Activated naive CD8-positive, alpha-beta T cell (primary cell): ENCODE data around the gene OCLN.
"Not testable (repeated sequence)": the region's sequence is repeated elsewhere in the genome, so short reads cannot be mapped to it uniquely, and the experiment has no call there.

ENCODE experiments used
- H3K27ac Mint-ChIP-seq: one replicate; pipeline ENCODE4 v1.8.0; 2021; ENCODE audit warnings: mixed read lengths
- H3K27me3 Mint-ChIP-seq: one replicate; pipeline ENCODE4 v1.8.0; 2021; ENCODE audit warnings: mixed read lengths
- H3K36me3 Mint-ChIP-seq: one replicate; pipeline ENCODE4 v1.8.0; 2021; ENCODE audit warnings: mixed read lengths
- H3K4me1 Mint-ChIP-seq: one replicate; pipeline ENCODE4 v1.8.0; 2021; ENCODE audit warnings: low read depth, mixed read lengths
- H3K4me3 Mint-ChIP-seq: one replicate; pipeline ENCODE4 v1.8.0; 2021; ENCODE audit warnings: mild to moderate bottlenecking, mixed read lengths
- H3K9me3 Mint-ChIP-seq: one replicate; pipeline ENCODE4 v1.8.0; 2021; ENCODE audit warnings: low read depth, mixed read lengths

OCLN gene

DNA sequence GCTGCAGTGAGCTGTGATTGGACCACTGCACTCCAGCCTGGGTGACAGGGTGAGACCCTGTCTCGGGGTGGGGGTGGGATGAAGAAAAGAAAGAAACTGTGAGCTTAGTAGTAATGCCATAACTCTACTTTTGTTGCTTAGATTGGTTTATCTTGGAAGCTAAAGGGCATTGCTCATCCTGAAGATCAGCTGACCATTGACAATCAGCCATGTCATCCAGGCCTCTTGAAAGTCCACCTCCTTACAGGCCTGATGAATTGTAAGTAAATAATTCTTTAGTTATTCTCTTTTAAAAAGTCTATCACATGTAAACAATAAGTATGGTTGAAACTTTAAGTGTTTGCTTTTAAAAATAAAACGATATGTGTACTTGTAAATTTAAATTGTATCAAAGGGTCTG, 11.4 kb downstream of the OCLN start:
- H3K27me3 Mint-ChIP-seq = peaks cover 5% of the 10 kb centered on the region
- no peak overlapping the region for H3K27ac Mint-ChIP-seq
- no peak overlapping the region for H3K4me3 Mint-ChIP-seq
- H3K9me3 Mint-ChIP-seq = no peaks in the 10 kb centered on the region
- H3K36me3 Mint-ChIP-seq = no peaks in the 10 kb centered on the region
- no peaks in the 10 kb centered on the region for H3K4me1 Mint-ChIP-seq

DNA sequence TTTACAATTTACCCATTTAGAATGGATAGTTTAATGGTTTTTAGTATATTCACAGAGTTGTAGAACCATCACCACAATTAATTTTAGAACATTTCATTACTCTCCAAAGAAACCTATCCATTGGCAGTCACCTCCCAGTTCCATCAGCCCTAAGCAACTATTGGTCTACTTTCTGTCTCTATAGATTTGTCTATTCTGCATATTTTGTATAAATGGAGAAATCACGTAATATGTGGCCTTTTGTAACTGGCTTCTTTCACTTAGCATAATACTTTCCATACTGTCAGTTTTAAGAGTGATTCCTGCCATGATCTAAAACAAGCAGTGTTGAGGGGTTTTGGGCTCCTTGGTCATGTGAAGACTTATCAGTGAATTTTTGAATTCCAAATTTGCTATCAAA, 12.7 kb downstream of the OCLN start:
- Mint-ChIP-seq H3K4me1 (no peaks in the 10 kb centered on the region), H3K27me3 (peaks cover 3% of the 10 kb centered on the region), H3K9me3 (no peaks in the 10 kb centered on the region), H3K36me3 (no peaks in the 10 kb centered on the region), H3K27ac (no peak overlapping the region), H3K4me3 (no peak overlapping the region)

DNA sequence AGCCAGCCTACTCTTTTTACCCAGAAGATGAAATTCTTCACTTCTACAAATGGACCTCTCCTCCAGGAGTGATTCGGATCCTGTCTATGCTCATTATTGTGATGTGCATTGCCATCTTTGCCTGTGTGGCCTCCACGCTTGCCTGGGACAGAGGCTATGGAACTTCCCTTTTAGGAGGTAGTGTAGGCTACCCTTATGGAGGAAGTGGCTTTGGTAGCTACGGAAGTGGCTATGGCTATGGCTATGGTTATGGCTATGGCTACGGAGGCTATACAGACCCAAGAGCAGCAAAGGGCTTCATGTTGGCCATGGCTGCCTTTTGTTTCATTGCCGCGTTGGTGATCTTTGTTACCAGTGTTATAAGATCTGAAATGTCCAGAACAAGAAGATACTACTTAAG, 16.6 kb downstream of the OCLN start:
- no peaks in the 10 kb centered on the region for H3K9me3 Mint-ChIP-seq
- no peaks in the 10 kb centered on the region for H3K4me1 Mint-ChIP-seq
- no peaks in the 10 kb centered on the region for H3K36me3 Mint-ChIP-seq
- no peak overlapping the region for H3K27ac Mint-ChIP-seq
- H3K27me3 Mint-ChIP-seq = no peaks in the 10 kb centered on the region
- H3K4me3 Mint-ChIP-seq = no peak overlapping the region

DNA sequence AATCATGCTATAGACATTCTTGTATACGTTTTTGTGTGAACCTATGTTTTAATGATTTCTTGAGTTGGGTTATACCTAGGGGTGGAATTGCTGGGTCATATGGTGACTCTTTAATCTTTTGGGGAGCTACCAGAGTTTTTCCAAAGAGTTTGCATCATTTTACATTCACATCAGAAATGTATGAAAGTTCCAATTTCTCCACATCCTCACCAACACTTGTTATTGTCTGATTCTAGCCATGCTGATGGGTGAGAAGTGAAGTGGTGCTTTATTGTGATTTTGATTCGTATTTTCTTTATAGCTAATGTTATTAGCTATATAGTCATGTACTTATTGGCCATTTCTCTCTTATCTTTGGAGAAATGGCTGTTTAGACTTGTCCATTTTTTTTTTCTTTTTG, 18.1 kb downstream of the OCLN start:
- Mint-ChIP-seq H3K4me1 (no peaks in the 10 kb centered on the region), H3K36me3 (no peaks in the 10 kb centered on the region), H3K9me3 (no peaks in the 10 kb centered on the region), H3K27me3 (no peaks in the 10 kb centered on the region), H3K4me3 (no peak overlapping the region), H3K27ac (no peak overlapping the region)

DNA sequence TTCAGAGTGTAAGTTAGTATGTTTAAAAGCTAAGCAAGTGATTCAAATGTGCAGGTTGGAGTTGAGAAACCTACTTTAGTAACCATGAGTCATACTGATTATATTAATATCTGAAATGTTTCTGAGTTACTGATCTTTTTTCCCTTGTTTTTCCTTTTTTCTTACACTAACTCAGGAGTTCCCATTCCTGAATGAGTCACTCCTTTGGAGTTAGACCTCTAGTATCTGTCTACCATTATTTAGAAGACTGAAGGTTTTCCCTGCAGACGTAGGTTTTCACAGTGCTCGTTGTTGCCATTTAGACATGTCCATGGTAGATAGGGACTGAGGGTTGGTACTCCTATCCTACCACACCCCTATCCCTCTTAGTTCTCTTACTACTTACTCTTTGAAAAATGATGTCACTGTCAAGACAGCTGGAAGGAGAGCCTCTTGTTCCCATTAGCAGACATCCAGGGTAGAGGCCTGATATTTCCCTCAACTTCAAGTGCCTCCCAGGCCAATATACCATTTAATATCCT, 20.2 kb downstream of the OCLN start:
- H3K27ac Mint-ChIP-seq = no peak overlapping the region
- H3K27me3 Mint-ChIP-seq = no peaks in the 10 kb centered on the region
- H3K4me1 Mint-ChIP-seq = no peaks in the 10 kb centered on the region
- H3K4me3 Mint-ChIP-seq = no peak overlapping the region
- H3K36me3 Mint-ChIP-seq = no peaks in the 10 kb centered on the region
- no peaks in the 10 kb centered on the region for H3K9me3 Mint-ChIP-seq

DNA sequence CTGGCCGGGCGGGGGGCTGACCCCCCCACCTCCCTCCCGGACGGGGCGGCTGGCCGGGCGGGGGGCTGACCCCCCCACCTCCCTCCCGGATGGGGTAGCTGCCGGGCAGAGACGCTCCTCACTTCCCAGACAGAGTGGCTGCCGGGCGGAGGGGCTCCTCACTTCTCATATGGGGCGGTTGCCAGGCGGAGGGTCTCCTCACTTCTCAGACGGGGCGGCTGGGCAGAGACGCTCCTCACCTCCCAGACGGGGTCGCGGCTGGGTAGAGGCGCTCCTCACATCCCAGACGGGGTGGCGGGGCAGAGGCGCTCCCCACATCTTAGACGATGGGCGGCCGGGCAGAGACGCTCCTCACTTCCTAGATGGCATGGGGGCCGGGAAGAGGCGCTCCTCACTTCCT, 23.0 kb downstream of the OCLN start:
- not testable (repeated sequence) for H3K27ac Mint-ChIP-seq

DNA sequence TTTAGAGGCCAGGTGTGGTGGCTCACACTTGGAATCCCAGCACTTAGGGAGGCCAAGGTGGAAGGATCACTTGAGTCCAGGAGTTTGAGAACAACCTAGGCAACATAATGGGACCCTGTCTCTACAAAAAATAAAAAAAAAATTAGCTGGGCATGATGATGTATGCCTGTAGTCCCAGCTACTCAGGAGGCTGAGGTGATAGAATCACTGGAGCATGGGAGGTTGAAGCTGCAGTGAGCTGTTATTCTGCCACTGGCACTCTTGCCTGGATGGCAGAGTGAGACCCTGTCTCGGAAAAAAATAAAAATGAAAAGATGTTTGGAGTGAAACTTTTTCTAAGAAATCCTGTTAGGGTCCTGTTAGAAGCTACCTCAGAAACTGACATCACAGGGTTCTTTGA, 24.2 kb downstream of the OCLN start:
- Mint-ChIP-seq H3K27ac (no peak overlapping the region), H3K36me3 (no peaks in the 10 kb centered on the region), H3K4me3 (no peak overlapping the region), H3K27me3 (no peaks in the 10 kb centered on the region), H3K9me3 (no peaks in the 10 kb centered on the region), H3K4me1 (no peaks in the 10 kb centered on the region)

More for the DNA sequence above, 23.0 kb downstream of the OCLN start:
- not testable (repeated sequence) for H3K4me3 Mint-ChIP-seq, H3K27me3 Mint-ChIP-seq, H3K9me3 Mint-ChIP-seq, H3K4me1 Mint-ChIP-seq, H3K36me3 Mint-ChIP-seq

DNA sequence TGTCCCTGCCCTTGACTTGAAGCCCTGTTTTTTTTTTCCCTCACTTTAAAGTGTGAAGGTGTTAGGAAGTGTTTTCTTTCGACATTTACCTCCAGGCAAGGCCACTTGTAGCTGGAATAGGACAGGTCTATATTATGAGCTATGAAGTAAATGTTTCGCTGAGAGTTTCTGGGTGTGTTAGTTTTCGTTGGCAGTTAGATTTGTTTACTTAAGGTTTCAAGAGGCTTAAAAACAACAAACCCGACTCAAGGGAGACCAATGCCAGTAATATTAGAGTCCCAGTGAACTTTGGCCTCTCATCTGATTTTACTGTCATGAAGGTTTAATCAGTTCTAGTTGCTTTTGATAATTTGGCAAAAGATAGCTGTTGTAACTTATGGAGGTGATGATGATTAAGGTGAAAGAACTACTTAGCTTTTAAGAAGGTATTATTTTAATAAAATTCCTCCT, 25.2 kb downstream of the OCLN start:
- H3K9me3 Mint-ChIP-seq = no peaks in the 10 kb centered on the region
- H3K4me1 Mint-ChIP-seq = no peaks in the 10 kb centered on the region
- no peaks in the 10 kb centered on the region for H3K27me3 Mint-ChIP-seq
- H3K27ac Mint-ChIP-seq = no peak overlapping the region
- no peaks in the 10 kb centered on the region for H3K36me3 Mint-ChIP-seq
- no peak overlapping the region for H3K4me3 Mint-ChIP-seq

DNA sequence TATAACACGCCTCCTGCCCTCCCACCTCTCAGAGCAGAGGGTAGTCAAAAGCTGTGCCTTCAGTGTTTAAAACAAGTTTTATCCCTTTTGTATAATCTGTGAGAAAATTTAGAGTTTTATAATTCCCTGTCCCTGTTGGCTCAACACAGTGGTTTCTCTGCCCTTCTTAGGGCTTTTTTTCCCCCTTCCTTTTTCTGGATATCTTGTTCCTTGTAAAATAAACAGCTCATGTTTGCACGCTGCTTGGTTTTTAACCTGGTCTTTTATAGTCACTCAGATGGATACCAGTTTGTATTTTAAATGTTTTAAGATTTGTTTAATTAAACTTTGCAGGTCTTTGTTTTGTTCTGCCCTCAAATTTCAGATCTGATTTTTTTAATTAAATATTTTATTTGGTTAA, 26.7 kb downstream of the OCLN start:
- Mint-ChIP-seq H3K4me3 (no peak overlapping the region), H3K36me3 (no peaks in the 10 kb centered on the region)

DNA sequence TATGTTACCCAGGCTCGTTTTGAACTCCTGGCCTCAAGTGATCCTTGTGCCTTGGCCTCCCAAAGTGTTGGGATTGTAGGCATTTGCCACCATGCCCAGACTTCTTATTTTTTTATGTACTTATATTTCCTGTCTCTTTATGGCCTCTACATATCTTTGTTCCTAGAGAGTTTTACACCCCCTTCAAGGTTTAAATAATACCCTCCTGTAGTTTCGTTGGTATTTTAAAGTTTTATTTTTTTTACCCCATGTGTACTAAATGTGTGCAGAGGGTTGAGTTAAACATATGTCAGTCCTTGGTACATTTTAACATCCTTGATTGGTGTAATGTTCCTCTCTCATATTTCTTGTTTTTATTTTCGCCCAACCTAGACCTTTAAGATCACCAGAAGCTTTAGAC, 29.4 kb downstream of the OCLN start:
- Mint-ChIP-seq H3K27ac (no peak overlapping the region), H3K27me3 (no peaks in the 10 kb centered on the region), H3K36me3 (peaks cover 2% of the 10 kb centered on the region), H3K9me3 (no peaks in the 10 kb centered on the region), H3K4me3 (no peak overlapping the region), H3K4me1 (no peaks in the 10 kb centered on the region)

More for the DNA sequence above, 26.7 kb downstream of the OCLN start:
- Mint-ChIP-seq H3K27me3 (no peaks in the 10 kb centered on the region), H3K4me1 (no peaks in the 10 kb centered on the region), H3K9me3 (no peaks in the 10 kb centered on the region), H3K27ac (no peak overlapping the region)

DNA sequence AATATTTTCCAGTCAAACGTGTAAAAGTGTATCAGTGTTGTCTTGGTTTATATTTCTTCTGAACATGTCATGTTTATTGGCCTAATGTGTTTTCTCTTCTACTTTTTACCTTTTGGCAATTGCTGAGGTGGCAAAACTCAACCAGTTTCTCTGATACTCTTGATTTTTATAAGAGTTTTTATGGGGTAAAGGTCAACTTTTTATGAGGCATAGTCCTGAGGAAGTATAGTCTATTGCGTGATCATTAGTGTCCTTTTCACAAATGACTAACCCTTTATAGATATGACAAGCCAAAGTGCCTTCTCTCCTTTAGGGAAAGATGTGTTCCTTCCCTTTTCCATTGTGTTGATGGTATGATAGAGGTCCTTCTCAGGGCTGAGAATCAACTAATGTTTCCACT, 32.9 kb downstream of the OCLN start:
- Mint-ChIP-seq H3K27ac (no peak overlapping the region), H3K27me3 (peaks cover 4% of the 10 kb centered on the region), H3K4me3 (no peak overlapping the region), H3K9me3 (no peaks in the 10 kb centered on the region), H3K4me1 (no peaks in the 10 kb centered on the region), H3K36me3 (peaks cover 2% of the 10 kb centered on the region)

DNA sequence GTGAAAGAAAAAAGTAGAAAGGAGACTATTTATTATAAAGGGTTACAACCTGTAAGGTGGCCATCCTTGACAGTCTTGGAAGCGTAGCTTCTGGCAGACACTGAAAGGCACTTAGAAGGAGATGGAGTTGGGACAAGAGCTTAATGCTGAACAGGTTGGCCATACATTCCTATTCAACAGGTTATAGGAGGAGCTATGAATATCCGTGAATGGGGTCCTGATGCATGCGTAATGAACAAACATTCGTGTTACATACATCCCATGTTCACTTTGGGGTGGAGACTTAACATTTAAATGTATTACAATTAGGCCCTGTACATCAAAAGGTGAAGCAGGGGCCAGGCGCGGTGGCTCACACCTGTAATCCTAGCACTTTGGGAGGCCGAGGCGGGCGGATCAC, 34.1 kb downstream of the OCLN start:
- H3K27ac Mint-ChIP-seq = no peak overlapping the region
- no peak overlapping the region for H3K4me3 Mint-ChIP-seq
- peaks cover 7% of the 10 kb centered on the region for H3K27me3 Mint-ChIP-seq
- peaks cover 2% of the 10 kb centered on the region for H3K36me3 Mint-ChIP-seq
- H3K9me3 Mint-ChIP-seq = no peaks in the 10 kb centered on the region
- no peaks in the 10 kb centered on the region for H3K4me1 Mint-ChIP-seq

DNA sequence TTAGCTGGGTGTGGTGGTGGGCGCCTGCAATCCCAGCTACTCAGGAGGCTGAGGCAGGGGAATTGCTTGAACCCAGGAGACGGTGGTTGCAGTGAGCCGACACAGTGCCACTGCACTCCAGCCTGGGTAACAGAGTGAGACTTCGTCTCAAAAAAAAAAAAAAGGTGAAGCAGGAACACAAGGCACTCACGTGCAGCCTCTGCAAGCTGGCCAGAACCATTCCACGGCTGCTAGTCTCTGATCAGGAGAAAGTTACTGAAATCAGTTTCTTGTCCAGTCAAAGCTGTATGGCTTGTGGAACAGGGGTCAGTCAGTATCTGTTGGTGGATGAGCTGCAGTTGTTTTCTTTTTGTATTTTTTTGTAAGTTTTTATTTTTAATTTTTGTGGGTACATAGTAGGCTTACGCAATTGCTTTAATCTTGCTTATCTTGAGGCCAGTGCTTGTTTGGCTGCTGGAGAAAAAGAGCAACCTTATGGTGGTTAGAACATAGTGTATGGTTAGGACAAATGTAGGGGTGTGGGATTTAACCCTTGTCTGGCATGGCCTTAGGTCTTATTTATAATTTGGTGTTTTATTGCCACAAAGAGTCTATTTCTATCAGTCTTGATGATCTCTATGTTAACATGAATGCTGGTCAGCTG, 34.7 kb downstream of the OCLN start:
- no peak overlapping the region for H3K4me3 Mint-ChIP-seq

DNA sequence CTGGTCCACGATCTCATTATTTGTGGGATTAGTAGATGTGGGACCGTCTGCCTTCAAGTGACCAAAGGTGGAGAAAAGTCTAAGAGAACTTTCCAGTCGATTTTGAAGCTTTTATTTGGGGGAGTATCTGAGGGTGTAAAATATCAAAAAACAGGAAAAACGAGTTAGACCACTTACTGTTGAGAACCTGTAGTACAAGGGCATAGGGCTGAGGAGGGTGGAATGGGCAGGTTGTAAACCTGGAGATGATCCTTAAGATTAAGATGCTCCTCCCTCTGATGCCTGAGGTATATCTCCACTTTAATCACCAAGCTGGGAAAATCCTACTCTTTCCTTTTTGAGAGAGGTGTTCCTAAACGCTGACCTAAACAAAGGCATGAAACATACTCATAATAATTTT, 35.4 kb downstream of the OCLN start:
- Mint-ChIP-seq H3K27me3 (peaks cover 9% of the 10 kb centered on the region), H3K9me3 (no peaks in the 10 kb centered on the region), H3K4me1 (no peaks in the 10 kb centered on the region), H3K36me3 (peaks cover 2% of the 10 kb centered on the region), H3K27ac (no peak overlapping the region), H3K4me3 (no peak overlapping the region)

More for the DNA sequence above, 34.7 kb downstream of the OCLN start:
- Mint-ChIP-seq H3K27ac (no peak overlapping the region), H3K4me1 (no peaks in the 10 kb centered on the region), H3K27me3 (peaks cover 9% of the 10 kb centered on the region), H3K36me3 (peaks cover 2% of the 10 kb centered on the region), H3K9me3 (no peaks in the 10 kb centered on the region)

DNA sequence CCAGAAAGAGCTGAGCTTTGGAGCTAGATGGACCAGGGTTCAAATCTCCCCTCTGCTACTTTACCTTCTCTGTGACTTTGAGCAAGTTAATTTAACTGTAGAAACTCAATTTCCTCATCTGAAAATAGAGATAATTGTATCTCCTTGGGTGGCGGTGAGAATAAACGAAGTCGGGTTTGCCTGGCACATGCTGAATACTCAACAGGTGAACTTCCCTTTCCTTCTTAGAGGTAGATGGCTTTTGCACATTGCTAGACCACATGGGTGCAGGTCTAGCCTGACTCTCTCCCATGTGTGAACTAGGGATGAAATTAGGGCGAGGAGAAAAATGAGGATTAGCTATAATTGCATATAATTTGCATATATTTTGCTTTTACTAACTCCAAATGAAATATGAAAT, 36.0 kb downstream of the OCLN start:
- Mint-ChIP-seq H3K36me3 (peaks cover 2% of the 10 kb centered on the region), H3K4me1 (no peaks in the 10 kb centered on the region), H3K27ac (no peak overlapping the region), H3K4me3 (no peak overlapping the region), H3K9me3 (no peaks in the 10 kb centered on the region), H3K27me3 (peaks cover 9% of the 10 kb centered on the region)
